SK-N-SH treated with all-trans-retinoic acid at 6 μM for 48 hours (cell line): ENCODE data around the gene KRT82.

Source experiments
- CSDC2 ChIP-seq: fragments of 250-450 bp; sonication (Bioruptor Pico); IDR thresholded peaks from 2 replicates; pipeline ENCODE4 v1.5.0; 2020; ENCODE audit warnings: mild to moderate bottlenecking, moderate library complexity
- ESRRG ChIP-seq: fragments of 250-450 bp; sonication (Bioruptor Pico); IDR thresholded peaks from 2 replicates; pipeline ENCODE4 v1.6.1; 2021; ENCODE audit warnings: mild to moderate bottlenecking
- GLIS3 ChIP-seq: fragments of 250-450 bp; sonication (Bioruptor Pico); IDR thresholded peaks from 2 replicates; pipeline ENCODE4 v1.5.0; 2020; ENCODE audit warnings: mild to moderate bottlenecking, moderate library complexity
- ISL1 ChIP-seq: fragments of 250-450 bp; sonication (Bioruptor Pico); IDR thresholded peaks from 2 replicates; pipeline ENCODE4 v2.1.2; 2022; ENCODE audit warnings: mild to moderate bottlenecking, moderate library complexity
- ZC3H10 ChIP-seq: fragments of 250-450 bp; sonication (Bioruptor Pico); IDR thresholded peaks from 2 replicates; pipeline ENCODE4 v1.5.1; 2021; ENCODE audit warnings: mild to moderate bottlenecking, moderate library complexity
- ZFP30 ChIP-seq: fragments of 450-650 bp; formaldehyde crosslinking; IDR thresholded peaks from 2 replicates; pipeline ENCODE4 v1.5.0; 2022; ENCODE audit warnings: mild to moderate bottlenecking, moderate library complexity
- ZNF565 ChIP-seq: fragments of 450-650 bp; formaldehyde crosslinking; conservative IDR thresholded peaks from 2 replicates; pipeline ENCODE4 v1.5.0; 2020; ENCODE audit warnings: low read depth, mild to moderate bottlenecking, moderate library complexity
- ZNF8 ChIP-seq: fragments of 450-650 bp; formaldehyde crosslinking; IDR thresholded peaks from 2 replicates; pipeline ENCODE4 v1.5.0; 2020; ENCODE audit warnings: mild to moderate bottlenecking, moderate library complexity
- TF ChIP-seq, protein P1 (sequence below): fragments of 250-450 bp; sonication (Bioruptor Pico); IDR thresholded peaks from 2 replicates; pipeline ENCODE4 v1.5.0; 2020; ENCODE audit warnings: mild to moderate bottlenecking, moderate library complexity
- TF ChIP-seq, protein P2 (sequence below): fragments of 250-450 bp; sonication (Bioruptor Pico); IDR thresholded peaks from 2 replicates; pipeline ENCODE4 v1.8.0; 2020; ENCODE audit warnings: mild to moderate bottlenecking, moderate library complexity, borderline replicate concordance
- TF ChIP-seq, protein P3 (sequence below): fragments of 250-450 bp; sonication (Bioruptor Pico); IDR thresholded peaks from 2 replicates; pipeline ENCODE4 v1.5.1; 2020; ENCODE audit warnings: low read depth, mild to moderate bottlenecking, moderate library complexity

DNA sequence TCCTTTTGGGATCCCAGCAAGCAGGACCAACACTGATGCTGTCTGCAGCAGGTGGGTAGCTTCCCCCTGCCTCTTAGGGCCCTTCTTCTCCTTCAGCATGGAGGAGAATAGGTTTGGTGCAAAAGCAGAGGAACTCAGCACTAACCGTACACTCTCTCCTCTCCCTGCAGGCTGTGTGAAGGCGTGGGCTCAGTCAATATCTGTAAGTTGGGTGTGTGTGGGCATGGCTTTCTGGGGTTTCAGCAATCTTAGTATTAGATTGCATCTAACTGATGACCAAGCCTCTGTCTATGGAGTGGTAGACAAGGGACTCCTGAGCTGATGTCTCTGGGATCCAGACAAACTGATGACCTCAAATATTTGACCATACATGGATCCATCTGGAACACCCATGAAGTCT, 53.2 kb downstream of the KRT82 start:
- TF ChIP-seq CSDC2 (CRISPR knock-in tag) (no peak), GLIS3 (no peak), ZC3H10 (CRISPR knock-in tag) (no peak), ZNF8 (CRISPR knock-in tag) (no peak), ZNF565 (no peak), ESRRG (CRISPR knock-in tag) (no peak), ISL1 (no peak), ZFP30 (CRISPR knock-in tag) (no peak)
- TF ChIP-seq, protein P1, sequence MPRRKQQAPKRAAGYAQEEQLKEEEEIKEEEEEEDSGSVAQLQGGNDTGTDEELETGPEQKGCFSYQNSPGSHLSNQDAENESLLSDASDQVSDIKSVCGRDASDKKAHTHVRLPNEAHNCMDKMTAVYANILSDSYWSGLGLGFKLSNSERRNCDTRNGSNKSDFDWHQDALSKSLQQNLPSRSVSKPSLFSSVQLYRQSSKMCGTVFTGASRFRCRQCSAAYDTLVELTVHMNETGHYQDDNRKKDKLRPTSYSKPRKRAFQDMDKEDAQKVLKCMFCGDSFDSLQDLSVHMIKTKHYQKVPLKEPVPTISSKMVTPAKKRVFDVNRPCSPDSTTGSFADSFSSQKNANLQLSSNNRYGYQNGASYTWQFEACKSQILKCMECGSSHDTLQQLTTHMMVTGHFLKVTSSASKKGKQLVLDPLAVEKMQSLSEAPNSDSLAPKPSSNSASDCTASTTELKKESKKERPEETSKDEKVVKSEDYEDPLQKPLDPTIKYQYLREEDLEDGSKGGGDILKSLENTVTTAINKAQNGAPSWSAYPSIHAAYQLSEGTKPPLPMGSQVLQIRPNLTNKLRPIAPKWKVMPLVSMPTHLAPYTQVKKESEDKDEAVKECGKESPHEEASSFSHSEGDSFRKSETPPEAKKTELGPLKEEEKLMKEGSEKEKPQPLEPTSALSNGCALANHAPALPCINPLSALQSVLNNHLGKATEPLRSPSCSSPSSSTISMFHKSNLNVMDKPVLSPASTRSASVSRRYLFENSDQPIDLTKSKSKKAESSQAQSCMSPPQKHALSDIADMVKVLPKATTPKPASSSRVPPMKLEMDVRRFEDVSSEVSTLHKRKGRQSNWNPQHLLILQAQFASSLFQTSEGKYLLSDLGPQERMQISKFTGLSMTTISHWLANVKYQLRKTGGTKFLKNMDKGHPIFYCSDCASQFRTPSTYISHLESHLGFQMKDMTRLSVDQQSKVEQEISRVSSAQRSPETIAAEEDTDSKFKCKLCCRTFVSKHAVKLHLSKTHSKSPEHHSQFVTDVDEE, result no peak
- TF ChIP-seq, protein P2, sequence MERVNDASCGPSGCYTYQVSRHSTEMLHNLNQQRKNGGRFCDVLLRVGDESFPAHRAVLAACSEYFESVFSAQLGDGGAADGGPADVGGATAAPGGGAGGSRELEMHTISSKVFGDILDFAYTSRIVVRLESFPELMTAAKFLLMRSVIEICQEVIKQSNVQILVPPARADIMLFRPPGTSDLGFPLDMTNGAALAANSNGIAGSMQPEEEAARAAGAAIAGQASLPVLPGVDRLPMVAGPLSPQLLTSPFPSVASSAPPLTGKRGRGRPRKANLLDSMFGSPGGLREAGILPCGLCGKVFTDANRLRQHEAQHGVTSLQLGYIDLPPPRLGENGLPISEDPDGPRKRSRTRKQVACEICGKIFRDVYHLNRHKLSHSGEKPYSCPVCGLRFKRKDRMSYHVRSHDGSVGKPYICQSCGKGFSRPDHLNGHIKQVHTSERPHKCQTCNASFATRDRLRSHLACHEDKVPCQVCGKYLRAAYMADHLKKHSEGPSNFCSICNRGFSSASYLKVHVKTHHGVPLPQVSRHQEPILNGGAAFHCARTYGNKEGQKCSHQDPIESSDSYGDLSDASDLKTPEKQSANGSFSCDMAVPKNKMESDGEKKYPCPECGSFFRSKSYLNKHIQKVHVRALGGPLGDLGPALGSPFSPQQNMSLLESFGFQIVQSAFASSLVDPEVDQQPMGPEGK (CRISPR knock-in tag), result no peak
- TF ChIP-seq, protein P3, sequence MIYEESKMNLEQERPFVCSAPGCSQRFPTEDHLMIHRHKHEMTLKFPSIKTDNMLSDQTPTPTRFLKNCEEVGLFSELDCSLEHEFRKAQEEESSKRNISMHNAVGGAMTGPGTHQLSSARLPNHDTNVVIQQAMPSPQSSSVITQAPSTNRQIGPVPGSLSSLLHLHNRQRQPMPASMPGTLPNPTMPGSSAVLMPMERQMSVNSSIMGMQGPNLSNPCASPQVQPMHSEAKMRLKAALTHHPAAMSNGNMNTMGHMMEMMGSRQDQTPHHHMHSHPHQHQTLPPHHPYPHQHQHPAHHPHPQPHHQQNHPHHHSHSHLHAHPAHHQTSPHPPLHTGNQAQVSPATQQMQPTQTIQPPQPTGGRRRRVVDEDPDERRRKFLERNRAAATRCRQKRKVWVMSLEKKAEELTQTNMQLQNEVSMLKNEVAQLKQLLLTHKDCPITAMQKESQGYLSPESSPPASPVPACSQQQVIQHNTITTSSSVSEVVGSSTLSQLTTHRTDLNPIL (CRISPR knock-in tag), result no peak
